GM12891 (cell line): ENCODE measurements around the gene SLC6A11.

Experiments used
- POLR2A ChIP-seq: IDR thresholded peaks from 2 replicates; pipeline ENCODE4 v1.6.1; 2011; ENCODE audit warnings: low read depth, low read length, control low read depth
- POLR2AphosphoS5 ChIP-seq: IDR thresholded peaks from 2 replicates; pipeline ENCODE4 v1.6.1; 2011; ENCODE audit warnings: low read depth, low read length, control low read depth
- POU2F2 ChIP-seq: IDR thresholded peaks from 2 replicates; pipeline ENCODE4 v1.6.1; 2011; ENCODE audit warnings: low read depth, mild to moderate bottlenecking, control low read depth, low read length, moderate library complexity
- SPI1 ChIP-seq: IDR thresholded peaks from 2 replicates; pipeline ENCODE4 v1.6.1; 2011; ENCODE audit warnings: low read depth, low read length, control low read depth
- TAF1 ChIP-seq: IDR thresholded peaks from 2 replicates; pipeline ENCODE4 v1.6.1; 2011; ENCODE audit warnings: low read depth, low read length, control low read depth

DNA sequence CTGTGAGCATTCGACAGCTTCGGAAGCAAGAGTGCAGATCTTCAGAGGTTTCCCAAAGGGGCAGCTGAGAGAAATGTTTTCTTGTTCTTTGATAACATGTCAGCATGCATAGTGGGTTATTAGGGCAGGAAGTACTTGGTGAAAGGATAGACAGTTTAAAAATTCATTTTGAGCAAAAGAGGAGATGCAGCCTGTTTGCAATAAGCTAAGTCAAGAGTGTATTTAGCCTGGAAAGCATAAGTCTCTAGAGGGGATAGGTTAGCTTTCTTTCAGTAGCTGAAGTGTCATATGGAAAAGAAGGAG lies 7.4 kb downstream of the SLC6A11 start:
- TF ChIP-seq POLR2A (no peak), POU2F2 (no peak), POLR2AphosphoS5 (no peak), SPI1 (no peak), TAF1 (no peak)
